C1 segment of cervical spinal cord (tissue), 14 donors: Measurements from ENCODE around the gene LRRC52.

Experiments
- DNase-seq, 14 donors: peaks; one replicate each; lab custom pipeline; 2025; lab: John Stamatoyannopoulos, UW

LRRC52 gene, protein sequence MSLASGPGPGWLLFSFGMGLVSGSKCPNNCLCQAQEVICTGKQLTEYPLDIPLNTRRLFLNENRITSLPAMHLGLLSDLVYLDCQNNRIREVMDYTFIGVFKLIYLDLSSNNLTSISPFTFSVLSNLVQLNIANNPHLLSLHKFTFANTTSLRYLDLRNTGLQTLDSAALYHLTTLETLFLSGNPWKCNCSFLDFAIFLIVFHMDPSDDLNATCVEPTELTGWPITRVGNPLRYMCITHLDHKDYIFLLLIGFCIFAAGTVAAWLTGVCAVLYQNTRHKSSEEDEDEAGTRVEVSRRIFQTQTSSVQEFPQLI

GRCh38 chr1:165543532-165544438 lies at the start of gene LRRC52:
Gene LRRC52 (plus strand): TSS chr1:165544000. CDS start chr1:165544297, 297 bp downstream.
- DNase-seq, result peak in 11 of 14 donors; percentile 4 to 55 (median 17)

DNA sequence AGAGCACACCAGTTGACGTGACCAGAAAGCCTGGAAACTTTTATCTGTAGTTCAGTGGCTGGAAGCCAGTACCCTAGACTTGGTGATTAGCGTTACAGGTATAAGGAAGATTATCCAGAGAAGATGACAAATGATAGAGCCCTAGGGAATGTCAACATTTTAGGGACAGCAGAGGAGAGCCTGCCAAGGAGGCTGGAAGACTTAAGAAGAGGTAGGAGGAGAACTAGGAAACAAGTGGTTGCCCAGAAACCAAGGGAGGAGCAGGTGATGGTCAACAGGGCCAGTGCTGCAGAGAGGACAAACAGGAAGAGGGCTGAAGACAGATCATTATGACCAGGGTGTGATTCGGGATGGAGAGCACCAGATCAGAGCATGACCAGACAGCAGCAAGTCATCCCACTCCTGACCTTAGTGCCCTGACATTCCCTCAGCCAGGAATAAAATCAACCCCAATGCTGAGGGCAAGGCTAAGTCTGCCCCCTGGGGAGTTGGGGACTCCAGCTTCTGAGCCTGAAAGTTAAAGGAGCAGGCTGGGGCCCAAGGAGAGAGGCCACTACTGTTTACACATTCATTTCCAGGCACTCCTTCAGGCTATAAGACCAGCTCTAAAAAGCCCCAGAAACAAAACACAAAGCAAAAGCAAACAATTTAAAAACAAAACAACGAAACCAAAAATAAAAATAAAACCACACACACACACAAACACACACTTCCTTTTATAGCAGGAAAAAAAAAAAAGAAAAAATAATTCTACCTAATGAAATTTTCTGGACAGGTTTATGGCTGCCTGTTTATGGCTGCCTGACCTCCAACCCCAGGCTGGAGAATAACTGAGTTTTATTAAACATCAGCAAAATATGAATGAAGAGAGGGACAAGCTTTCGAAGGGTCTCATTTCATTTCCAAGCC lies 48.6 kb upstream of the LRRC52 start:
- DNase-seq, result no peak

- DNase-seq, result no peak
Observed at GRCh38 chr1:165495858-165496205, 48.0 kb upstream of the LRRC52 start.

- no peak for DNase-seq
Observed at GRCh38 chr1:165496501-165496900, 47.3 kb upstream of the LRRC52 start.

DNA sequence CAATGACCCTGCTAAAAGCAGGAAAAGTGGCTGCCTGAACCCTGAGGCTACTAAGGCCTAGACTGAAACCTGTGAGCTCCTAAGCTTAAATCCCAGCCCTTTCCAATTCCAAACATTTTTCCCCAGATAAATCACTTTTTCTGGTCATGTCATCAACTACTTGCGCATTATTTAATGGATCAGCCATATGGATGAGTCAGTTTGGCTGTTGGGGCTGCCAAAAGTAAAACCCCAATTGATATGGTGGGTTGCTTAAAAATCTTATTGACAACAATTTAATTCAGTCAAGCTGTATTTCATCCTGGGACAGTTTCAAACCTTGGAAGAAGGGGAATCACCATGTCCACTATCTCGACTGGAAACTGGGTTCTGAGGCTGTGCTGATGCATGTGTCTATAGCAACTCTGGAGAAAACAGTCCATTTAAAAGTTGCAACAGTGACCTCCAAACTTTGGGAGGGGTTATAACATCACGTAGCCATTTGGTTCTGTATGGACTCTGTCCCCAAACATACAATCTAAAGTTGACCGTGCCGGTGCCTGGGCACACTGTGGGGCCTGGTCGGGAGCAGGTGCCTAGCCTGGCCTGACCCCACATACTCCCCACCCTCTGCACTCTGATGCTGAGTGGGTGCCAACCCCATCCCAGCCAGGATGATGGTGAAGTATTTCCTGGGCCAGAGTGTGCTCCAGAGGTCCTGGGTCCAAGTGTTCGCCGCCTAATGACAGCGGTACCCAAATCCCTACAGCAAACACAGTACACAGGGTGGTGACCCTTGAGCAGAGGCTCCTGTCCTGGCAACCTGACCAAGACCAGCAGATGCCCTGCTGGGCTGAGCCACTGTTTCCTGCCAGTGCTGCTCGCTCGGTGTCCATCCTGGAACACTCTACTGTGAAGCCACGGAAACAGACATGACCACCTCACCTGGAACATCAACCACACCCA lies 46.5 kb upstream of the LRRC52 start:
- no peak for DNase-seq

- DNase-seq, result no peak
Observed at GRCh38 chr1:165501330-165501969, 42.4 kb upstream of the LRRC52 start.

GRCh38 chr1:165501970-165502348 lies 41.8 kb upstream of the LRRC52 start:
- DNase-seq, result no peak

DNA sequence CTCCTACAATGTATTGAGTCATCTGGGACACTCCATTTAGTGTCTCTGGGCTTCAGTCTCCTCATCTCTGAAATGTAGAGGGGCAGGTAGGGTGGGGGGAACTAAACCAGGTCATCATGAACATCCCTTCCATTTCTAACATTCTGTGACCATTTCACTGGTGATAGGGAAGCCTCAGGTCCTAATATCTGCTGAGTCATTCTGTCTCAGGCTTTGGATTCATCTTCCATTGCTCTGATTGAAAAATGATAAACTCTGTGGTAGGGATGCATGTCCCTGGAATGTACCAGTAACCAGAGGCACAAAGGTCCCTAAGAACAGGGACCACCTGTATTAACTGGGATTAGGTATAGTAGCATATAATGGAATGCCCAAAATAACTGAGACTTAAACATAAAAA lies 36.2 kb upstream of the LRRC52 start:
- no peak for DNase-seq

GRCh38 chr1:165508291-165508690 lies 35.5 kb upstream of the LRRC52 start:
- DNase-seq, result no peak

DNA sequence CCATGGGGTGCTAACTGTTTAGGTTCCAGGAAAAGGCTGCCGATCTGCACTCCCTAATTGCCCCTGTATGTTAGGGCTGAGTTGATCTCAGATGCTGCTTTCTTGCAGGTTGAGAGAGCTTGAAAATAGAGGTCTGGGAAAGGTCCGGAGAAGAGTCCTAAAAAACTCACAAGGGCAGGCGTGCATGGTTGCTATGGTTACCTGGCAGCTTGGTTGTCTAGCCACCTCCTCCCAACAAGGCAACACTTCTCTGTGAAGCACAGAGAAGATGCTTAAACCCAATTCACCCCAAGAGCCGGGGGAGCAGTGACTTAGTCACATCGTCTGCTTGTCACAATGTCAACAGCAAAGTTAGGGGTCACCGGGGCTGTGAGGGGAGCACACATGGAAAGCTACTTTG lies 31.0 kb upstream of the LRRC52 start:
- DNase-seq, result no peak

DNA sequence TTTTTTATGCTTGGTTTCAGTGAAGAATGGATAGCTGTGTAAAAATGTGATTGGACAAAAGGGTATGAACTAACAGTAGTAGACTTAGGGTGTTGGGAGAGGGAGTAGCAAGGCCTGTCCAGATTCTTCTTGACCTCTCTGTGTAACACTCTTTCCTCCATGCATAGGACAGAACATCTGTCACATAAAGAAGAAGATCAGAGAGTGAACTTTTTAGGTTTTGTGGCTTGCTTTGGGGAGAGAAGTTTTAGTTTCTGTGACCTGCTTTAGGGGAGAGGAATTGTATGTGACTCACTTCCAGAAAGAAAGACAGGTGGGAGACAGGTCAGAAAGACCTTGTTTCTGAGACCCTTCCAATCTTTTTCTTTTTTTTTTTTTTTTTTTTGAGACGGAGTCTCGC lies 27.3 kb upstream of the LRRC52 start:
- no peak for DNase-seq

- no peak for DNase-seq
Observed at GRCh38 chr1:165520646-165521045, 23.2 kb upstream of the LRRC52 start.

DNA sequence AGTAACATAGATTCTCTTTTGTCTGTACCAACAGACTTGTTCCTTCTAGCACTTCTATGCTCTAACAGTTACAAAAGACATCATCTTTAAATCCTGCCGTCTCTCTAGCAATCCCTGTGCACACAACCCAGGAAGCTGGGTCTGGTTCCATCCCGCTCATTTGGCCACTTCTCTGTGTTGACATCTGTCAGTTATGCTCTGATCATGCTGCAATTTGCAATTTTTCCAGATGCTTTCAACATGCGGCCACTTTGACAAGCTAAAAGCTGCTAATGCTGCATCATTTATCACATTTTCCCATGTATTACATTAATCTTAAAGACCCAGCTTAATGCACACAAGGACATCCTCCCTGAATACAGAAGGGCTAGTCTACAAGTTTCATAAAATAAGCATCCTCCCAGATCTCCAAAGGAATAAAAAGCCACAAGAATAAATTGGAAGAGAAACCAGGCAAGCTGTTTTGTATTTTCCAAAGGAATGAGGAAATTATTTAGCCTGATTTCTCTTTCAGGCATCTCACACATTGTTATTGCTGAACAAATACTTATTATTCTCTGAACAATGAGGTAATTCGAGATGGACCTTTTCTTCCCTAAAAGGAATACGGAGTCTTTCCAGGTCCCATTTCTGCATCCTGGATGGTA lies 19.0 kb upstream of the LRRC52 start:
- no peak for DNase-seq

DNA sequence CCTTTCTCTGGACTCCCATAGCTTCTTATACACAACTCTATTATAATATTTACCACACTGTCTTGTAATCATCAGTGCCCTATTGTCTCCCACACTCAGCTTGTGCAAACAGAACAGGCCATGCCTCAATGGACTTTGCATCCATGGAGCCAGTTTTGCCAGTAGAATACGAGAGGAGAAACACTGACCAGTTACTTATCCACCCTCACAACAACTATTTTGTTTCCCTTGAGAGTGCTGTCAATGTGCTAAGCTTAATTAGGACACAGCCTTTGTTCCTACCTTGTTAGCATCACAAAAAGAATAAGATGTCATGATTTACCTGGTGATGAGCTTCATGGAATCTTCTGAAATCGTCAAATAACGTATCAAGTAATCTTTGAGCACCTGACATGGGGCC lies 18.1 kb upstream of the LRRC52 start:
- DNase-seq, result no peak

DNA sequence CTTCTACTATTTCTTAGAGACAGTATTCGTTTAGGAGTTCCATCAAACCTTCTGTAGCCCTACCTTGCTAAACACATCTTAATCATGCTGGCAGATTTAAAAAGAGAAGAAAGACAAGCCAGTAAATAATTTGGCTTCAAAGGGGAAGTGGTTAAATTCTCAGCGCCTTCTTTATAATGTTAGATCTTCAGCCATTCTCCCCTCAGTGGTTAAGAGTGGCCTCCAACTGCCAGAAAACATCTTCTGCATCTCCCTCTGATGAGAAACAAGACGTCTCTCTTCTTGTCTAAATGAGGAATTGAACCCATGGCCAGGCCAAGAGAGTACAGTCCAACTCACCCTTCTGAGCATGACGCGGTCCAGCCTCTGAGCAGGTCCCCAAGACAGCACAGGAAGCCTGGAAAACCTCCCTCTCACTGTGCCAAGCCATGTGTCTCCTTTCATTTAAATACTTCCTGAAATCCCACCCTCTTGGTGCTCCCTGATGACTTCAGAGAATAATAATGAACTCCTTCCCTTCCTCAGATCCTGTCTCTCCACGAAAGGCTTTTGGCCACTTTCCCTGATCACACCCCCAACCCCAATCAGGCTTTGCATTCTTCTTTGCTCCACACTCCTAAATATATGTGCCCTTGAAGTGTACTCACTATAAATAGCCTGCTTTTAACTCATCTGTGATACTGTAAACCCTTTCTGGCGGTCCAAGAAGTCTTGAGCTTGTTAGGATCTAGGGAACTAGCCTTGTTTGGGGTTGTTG lies 16.4 kb upstream of the LRRC52 start:
- DNase-seq, result no peak

DNA sequence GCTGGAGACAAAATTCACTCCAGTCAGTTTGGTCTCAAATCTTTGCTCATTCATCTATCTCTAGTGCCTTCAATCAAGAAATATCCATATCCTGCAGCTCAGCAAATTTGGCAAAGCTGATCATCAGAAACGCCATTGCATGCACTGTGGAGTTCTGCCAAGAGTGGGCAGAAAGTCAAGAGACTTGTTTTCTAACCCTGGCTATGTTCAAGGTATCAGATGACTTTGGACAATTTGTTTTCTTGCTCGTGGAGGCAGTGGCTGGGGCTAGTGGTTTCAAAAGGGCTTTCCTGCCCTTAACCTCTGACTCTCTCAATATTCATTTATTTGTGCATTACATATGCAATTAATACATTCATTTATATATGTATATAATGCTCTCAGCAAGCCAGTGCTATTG lies 12.8 kb upstream of the LRRC52 start:
- DNase-seq, result no peak

DNA sequence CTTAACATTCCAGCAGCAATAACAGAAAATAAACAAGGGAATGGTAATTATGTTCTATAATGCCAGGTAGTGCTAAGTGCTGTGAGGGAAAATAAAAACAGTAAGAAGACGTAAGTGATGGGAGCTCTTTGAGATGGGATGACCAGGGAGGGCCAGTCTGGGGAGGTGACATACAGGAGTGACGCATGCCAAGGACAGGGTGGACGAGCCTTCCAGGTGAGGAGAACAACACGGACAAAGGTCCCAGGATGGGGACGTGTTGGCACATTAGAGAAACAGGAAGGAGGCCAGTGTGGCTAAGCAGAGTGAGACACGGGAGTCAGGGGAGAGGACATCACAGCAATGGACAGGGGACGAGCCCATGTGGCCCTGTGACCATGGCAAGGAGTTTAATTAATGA lies 11.7 kb upstream of the LRRC52 start:
- no peak for DNase-seq

DNA sequence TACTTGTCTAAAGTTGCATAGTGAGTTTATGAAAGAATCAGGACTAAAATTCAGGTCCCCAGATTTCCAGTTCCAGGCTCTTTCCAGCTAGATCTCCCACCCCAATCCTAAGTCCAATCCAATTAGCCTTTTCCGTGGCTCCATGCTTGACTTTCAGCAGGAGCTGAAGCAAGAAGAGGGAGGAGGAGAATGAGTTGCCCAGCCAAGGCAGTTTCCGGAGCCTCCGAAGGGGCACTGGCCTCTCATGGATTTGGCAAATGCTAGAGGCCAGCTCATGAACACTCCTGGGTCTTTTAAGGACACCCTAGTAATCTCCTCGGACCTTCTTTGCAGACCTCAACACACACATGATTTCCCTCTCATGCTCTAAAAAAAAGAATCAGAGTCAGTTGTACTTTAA lies 10.5 kb upstream of the LRRC52 start:
- no peak for DNase-seq

- DNase-seq, result no peak
Observed at GRCh38 chr1:165536016-165536415, 7.8 kb upstream of the LRRC52 start.
